Suprapubic skin (tissue), 4 donors: ENCODE results near the gene ACBD6. TPM values are rescaled to one million over a fixed set of nuclear protein-coding genes. Genes with fewer than 3 reads are reported as not detected.

Source experiments
- DNase-seq, 2 donors: peaks; one replicate each; pipeline ENCODE4 v3.0.0-alpha.2; 2019; ENCODE audit warnings: low spot score in 2 of 2
- H3K27ac ChIP-seq: fragments of 200-600 bp; sonication (generic); one replicate; pipeline ENCODE4 v1.5.1; 2019
- H3K27me3 ChIP-seq: fragments of 200-600 bp; sonication (generic); one replicate; pipeline ENCODE4 v1.5.1; 2019
- H3K36me3 ChIP-seq: fragments of 200-600 bp; sonication (generic); one replicate; pipeline ENCODE4 v1.5.1; 2019
- H3K4me1 ChIP-seq: fragments of 200-600 bp; sonication (generic); one replicate; pipeline ENCODE4 v1.5.1; 2019
- H3K4me3 ChIP-seq: fragments of 200-600 bp; sonication (generic); one replicate; pipeline ENCODE4 v1.5.1; 2019; ENCODE audit warnings: mild to moderate bottlenecking
- H3K9me3 ChIP-seq: fragments of 200-600 bp; sonication (generic); one replicate; pipeline ENCODE4 v1.5.1; 2019
- CTCF ChIP-seq, 2 donors: fragments of 200-600 bp in 1 of 2; fragments of 450-650 bp in 1 of 2; sonication (generic) in 1 of 2; IDR thresholded peaks; one replicate each; pipeline ENCODE4 v1.5.1; 2016 to 2019; ENCODE audit warnings: antibody characterized with exemption in 2 of 2, mild to moderate bottlenecking in 1 of 2, moderate library complexity in 1 of 2
- EP300 ChIP-seq: sonication (generic); formaldehyde crosslinking; IDR thresholded peaks from one replicate; pipeline ENCODE4 v1.6.1; 2017; ENCODE audit warnings: antibody characterized with exemption
- POLR2A ChIP-seq, 2 donors: fragments of 450-650 bp; IDR thresholded peaks; one replicate each; pipeline ENCODE4 v1.6.1; 2017; ENCODE audit warnings: antibody characterized with exemption in 2 of 2, mild to moderate bottlenecking in 2 of 2, moderate library complexity in 2 of 2
- POLR2AphosphoS5 ChIP-seq, 3 donors: sonication (generic); formaldehyde crosslinking; IDR thresholded peaks; one replicate each; pipeline ENCODE4 v1.6.1; 2017; ENCODE audit warnings: antibody characterized with exemption in 3 of 3
- WGBS: methylation state at CpG from one replicate; pipeline ENCODE4 v1.1.5; 2018; 5-methylcytosine and 5-hydroxymethylcytosine counted together
- total RNA-seq, 4 donors: library from RNA; depleted of rRNA; stranded (reverse); fragments of >200 nt; gene quantifications; one replicate each; pipeline ENCODE4 v1.1.0, GENCODE V29; 2016

ACBD6 gene
- total RNA-seq, 4 donors from 2014 or later, result 26.5 to 38.5 (median 33.3) TPM

GRCh38 chr1:180372728-180373127 lies 129.6 kb downstream of the ACBD6 start:
- WGBS, result 91% methylated on average over 4 of the region's 4 CpGs
- Histone ChIP-seq H3K27ac (no peak overlapping the region), H3K27me3 (no peaks in the 10 kb centered on the region), H3K36me3 (no peaks in the 10 kb centered on the region), H3K4me1 (no peaks in the 10 kb centered on the region), H3K9me3 (peaks cover 4% of the 10 kb centered on the region), H3K4me3 (no peak overlapping the region)
- DNase-seq, result no peak
- TF ChIP-seq CTCF (IDR thresholded peaks at IDR 0.05) (no peak), EP300 (no peak)

GRCh38 chr1:180370597-180370996 lies 131.8 kb downstream of the ACBD6 start:
- no peak for DNase-seq
- no peaks in the 10 kb centered on the region for H3K4me1 ChIP-seq
- H3K36me3 ChIP-seq, result no peaks in the 10 kb centered on the region
- H3K27ac ChIP-seq, result no peak overlapping the region
- WGBS, result 98% methylated on average over 1 of the region's 1 CpG
- H3K4me3 ChIP-seq, result no peak overlapping the region
- no peaks in the 10 kb centered on the region for H3K27me3 ChIP-seq
- TF ChIP-seq POLR2A (IDR thresholded peaks at IDR 0.05) (no peak), POLR2AphosphoS5 (IDR thresholded peaks at IDR 0.05) (no peak), CTCF (IDR thresholded peaks at IDR 0.05) (no peak), EP300 (no peak)
- no peaks in the 10 kb centered on the region for H3K9me3 ChIP-seq

- TF ChIP-seq CTCF (IDR thresholded peaks at IDR 0.05) (no peak), POLR2A (IDR thresholded peaks at IDR 0.05) (no peak), EP300 (no peak), POLR2AphosphoS5 (IDR thresholded peaks at IDR 0.05) (no peak)
Measured at GRCh38 chr1:180370188-180370587, 132.2 kb downstream of the ACBD6 start.

GRCh38 chr1:180369061-180369460 lies 133.3 kb downstream of the ACBD6 start:
- no peaks in the 10 kb centered on the region for H3K27me3 ChIP-seq
- H3K9me3 ChIP-seq, result no peaks in the 10 kb centered on the region
- DNase-seq, result no peak
- H3K27ac ChIP-seq, result no peak overlapping the region
- H3K4me3 ChIP-seq, result no peak overlapping the region
- TF ChIP-seq POLR2AphosphoS5 (IDR thresholded peaks at IDR 0.05) (no peak), POLR2A (IDR thresholded peaks at IDR 0.05) (no peak), CTCF (IDR thresholded peaks at IDR 0.05) (no peak), EP300 (no peak)
- no peaks in the 10 kb centered on the region for H3K4me1 ChIP-seq
- WGBS, result 93% methylated on average over 6 of the region's 6 CpGs
- H3K36me3 ChIP-seq, result no peaks in the 10 kb centered on the region

More at GRCh38 chr1:180370188-180370587, 132.2 kb downstream of the ACBD6 start:
- Histone ChIP-seq H3K27ac (no peak overlapping the region), H3K36me3 (no peaks in the 10 kb centered on the region), H3K9me3 (no peaks in the 10 kb centered on the region), H3K4me3 (no peak overlapping the region), H3K4me1 (no peaks in the 10 kb centered on the region), H3K27me3 (no peaks in the 10 kb centered on the region)
- DNase-seq, result no peak

GRCh38 chr1:180366371-180367068 lies 135.9 kb downstream of the ACBD6 start:
- no peaks in the 10 kb centered on the region for H3K27me3 ChIP-seq
- no peaks in the 10 kb centered on the region for H3K9me3 ChIP-seq
- TF ChIP-seq POLR2A (IDR thresholded peaks at IDR 0.05), result no peak
- TF ChIP-seq POLR2AphosphoS5 (IDR thresholded peaks at IDR 0.05), result no peak
- TF ChIP-seq CTCF (IDR thresholded peaks at IDR 0.05), result no peak
- TF ChIP-seq EP300, result no peak
- no peak overlapping the region for H3K27ac ChIP-seq
- no peaks in the 10 kb centered on the region for H3K4me1 ChIP-seq
- H3K36me3 ChIP-seq, result no peaks in the 10 kb centered on the region
- 96% methylated on average over 2 of the region's 2 CpGs for WGBS
- no peak overlapping the region for H3K4me3 ChIP-seq
- DNase-seq, result no peak
